SK-MEL-5 (cell line): ENCODE measurements around the gene MBTPS1. TPM values are rescaled to one million over a fixed set of nuclear protein-coding genes. Genes with fewer than 3 reads are reported as not detected.

ENCODE experiments used
- DNase-seq: peaks from one replicate; pipeline ENCODE4 v3.0.0-alpha.2; 2016; ENCODE audit warnings: low read depth, low spot score
- in situ Hi-C: cut with HindIII; loops from 2 replicates; pipeline ENCODE4 v1.10.0; 2016; ENCODE audit warnings: low sequenced_read_pairs, high pct_unique_total_duplicates, low pct_unique_long_range_greater_than_20kb
- total RNA-seq: library from RNA; depleted of rRNA; stranded (reverse); fragments of >200 nt; shearing (Covaris generic); gene quantifications from 2 replicates; pipeline ENCODE4 v1.2.3, GENCODE V29; 2014

Gene MBTPS1
- total RNA-seq, 1 experiment from 2014 or later, result 48.7 TPM

DNA sequence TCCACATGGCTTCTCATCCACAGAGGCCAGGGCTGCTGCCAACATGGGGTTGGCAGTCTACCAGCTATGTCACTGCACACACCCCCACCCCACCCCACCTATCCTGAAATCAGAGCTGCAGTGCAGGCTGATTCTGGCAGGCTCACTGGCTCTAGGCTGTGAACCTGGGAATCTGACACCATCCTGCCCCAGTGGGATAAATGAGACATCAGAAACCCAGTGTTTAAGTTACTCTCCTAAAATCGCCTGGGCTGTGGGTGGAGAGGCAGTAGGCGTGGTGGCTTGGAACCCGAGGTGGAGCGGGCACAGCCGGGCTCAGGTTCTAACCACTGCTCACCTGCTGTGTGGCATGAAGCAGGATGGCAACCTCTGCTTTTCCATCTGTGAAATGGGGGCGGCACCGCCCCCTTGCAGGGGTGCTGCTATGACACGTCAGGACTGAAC, 79.7 kb downstream of the MBTPS1 start:
- in situ Hi-C loops, result no loop called here
- no peak for DNase-seq

DNA sequence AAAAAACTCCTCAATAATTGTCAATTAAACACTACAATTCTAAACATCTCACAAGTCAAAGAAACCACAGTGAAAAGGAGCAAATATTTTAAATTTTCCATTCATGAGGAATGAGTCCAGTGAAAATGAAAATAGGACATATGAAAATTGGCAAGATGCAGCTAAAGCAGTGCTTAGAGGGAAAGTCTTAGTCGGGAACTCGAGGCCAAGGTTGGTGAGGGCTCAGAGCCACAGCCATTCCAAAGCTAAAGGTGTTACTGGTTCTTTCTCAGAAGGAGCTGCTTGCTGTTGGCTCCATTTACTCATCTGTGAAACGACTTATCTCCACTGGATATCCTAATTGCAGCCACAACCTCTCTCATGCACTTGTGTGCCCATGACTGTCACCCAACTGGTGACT, 80.6 kb downstream of the MBTPS1 start:
- in situ Hi-C loops, result no loop called here
- DNase-seq, result no peak

DNA sequence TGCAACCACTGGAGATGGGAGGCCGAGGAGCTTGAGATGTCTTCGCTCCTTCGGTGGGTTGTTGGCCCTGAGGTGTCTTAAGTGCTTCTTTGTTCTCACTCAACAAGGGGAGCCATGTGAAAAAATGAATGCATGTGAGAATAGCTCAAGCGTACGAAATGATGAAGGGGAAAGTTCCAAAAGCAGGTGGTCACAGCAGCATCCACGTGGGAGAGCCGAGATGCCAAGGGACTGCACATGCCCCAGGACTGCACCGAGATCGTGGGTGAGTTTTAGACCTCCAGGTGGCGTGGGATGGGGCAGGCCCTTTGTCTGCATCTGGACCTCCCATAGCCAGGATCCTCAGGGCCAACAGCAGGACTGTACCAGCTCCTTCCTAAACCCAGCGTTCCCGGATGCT, 82.2 kb downstream of the MBTPS1 start:
- no peak for DNase-seq
- in situ Hi-C loops, result no loop called here

DNA sequence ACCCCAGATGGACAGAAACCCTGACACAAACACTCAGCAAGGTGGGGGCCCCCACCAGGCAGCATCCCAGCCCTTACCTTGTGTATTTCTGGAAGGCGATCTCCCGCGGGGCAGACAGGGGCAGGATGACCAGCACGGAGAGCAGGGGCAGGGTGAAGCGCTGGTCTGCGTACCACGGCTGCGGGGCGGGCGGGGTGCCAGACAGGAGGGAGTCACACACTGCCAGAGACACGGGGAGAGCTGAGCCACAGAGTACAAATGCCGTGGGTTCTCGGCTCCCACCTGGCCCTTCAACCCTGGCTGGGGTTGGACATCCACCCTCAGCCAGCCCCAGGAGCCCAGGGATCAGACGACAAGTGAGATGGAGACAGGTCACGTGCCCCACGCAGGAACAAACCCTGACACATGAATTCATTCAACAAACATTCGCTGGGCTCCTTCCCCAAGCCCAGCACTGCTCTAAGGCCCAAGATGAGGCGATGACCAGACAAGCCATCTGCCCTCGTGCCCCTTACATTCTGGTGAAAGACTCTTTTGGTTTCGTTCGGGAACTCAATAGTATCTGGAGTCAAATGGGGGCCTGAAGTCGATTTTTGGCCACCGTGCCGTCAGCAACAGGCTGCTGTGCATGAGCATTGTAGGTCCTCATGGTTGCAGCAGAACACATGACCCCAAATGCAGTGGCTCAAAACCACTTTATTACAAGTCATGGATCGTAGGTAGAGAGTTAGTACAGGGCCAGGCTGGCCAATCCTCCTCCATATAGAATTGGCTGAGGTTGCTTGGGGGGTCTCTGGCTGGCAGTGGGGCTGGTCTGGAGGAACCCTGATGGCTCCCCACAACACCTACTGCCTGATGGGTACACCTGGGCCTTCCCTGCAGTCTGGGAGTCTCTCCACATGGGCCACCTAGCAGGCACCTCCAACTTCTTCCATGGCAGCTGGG, 83.2 kb downstream of the MBTPS1 start:
- in situ Hi-C loops, result no loop called here

DNA sequence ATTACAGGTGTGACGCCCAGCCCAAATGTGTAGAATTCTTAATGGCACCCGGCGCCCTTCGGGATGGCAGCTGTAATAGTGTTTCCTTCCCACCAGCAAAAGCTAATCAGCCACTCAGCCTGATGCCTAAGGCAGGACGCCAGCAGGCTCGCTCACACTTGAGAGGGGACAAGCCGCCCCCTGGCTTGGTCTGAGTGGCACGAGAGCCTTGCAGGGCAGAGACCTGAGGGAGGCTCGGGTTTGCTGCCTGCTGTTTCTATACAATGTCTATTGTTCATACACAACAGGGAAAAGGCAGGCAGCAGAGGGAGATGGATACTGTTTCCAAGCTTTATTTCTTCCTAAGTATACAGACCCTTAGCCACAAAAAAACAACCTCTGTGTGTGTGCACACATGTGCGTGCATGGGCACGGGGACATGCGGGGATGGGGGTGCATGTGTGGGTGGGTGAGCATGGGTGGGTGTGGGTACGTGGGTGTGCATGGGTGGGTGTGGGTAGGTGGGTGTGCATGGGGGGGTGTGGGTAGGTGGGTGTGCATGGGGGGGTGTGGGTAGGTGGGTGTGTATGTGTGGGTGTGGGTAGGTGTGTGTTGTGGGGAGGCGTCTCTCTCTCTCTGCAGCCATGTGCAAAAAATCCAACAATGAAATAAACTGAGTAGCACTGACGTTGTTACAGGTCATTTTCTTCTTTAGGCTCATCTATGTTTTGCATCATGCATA, 84.1 kb downstream of the MBTPS1 start:
- in situ Hi-C loops, result no loop called here
- no peak for DNase-seq

More for the DNA sequence above, 83.2 kb downstream of the MBTPS1 start:
- no peak for DNase-seq

DNA sequence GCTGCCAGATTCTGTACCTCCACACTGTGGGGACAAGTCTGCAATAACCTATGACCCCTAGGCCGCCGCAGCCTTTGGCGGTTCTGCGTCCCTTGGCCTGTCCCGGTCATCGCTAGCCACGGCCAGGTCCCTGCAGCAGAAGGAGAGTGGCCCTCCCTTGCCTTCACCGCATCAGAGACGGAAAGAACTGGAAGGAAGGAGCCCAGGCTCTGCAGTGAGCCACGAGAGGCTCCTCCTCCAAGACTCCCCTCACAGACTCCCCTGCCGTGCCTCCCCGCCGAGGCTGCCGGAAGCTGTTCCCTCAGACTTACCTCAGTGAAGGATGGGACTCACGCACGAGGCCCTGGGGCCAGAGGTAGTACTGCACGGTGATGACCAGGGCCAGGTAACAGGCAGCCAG, 85.2 kb downstream of the MBTPS1 start:
- no peak for DNase-seq
- in situ Hi-C loops, result no loop called here

DNA sequence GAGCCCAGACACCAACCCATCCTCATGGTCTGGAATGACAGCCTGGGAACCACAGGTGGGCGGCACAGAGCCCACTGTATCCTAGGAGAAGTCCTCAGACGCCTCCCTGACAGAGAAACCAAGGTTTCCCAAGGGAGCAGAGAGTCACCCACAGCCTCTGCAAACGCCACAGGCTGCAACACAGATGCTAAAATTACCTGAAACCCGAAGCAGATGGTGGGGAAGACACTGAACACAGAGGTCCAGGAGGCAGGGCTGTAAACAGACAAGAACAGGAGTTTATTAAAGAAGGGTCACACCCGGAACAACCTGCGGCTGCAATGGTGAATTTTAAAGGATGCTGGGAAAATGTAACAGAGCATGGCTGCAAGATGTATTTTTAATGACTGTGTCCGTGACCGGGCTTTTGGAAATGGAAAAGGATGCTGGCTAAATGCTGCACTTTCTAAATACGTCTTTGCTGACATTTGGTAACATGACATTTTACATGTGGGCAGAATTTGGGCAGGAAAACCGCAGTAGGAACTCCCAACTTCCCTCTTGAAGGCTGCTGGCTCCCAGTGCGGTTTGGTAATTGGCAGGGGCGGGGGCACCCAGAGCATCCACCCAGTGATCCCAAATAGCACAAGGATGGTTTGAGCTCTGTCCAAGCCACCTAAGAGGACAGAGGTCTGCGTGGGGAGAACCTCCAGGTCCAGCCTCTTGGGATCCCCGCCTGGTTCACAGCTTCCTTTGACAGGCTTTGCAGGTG, 87.3 kb downstream of the MBTPS1 start:
- DNase-seq, result no peak
- in situ Hi-C loops, result no loop called here

DNA sequence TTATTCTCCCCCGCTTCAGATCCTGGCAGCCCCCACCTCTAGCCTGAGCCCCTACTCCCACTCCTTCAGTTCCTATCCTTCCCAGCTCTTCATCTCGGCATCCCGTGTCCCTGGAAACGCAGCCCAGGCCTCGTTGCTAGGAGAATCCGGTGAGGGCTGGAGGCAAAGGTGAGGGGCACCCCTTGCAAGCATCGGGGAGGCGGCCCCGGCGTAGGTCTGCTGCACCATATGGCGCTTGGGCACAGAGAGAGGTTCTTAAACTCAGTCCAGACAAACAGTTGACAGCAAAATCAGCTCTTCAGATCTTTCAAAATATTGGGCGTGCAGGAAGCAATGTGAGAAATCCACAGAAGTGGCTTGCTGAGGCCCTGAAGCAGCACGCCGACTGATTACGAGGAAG, 89.1 kb downstream of the MBTPS1 start:
- in situ Hi-C loops, result no loop called here
- DNase-seq, result no peak

DNA sequence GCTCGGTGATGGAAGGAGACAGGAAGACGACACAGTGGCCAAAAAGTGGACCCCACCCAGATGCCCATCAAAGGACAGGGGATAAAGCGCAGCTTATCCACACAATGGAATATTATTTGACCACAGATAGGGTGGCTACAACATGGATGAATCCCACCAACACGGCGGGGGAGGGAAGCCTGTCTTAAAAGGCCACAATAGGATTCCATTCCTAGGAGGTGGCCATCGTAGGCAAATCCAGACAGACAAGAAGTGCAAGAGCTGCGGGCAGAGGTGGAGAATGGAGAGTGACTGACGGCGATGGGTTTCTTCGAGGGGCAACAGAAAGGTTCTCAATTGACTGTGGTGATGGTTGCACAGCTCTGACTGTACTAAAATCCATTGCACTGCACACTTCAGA, 90.1 kb downstream of the MBTPS1 start:
- in situ Hi-C loops, result no loop called here

DNA sequence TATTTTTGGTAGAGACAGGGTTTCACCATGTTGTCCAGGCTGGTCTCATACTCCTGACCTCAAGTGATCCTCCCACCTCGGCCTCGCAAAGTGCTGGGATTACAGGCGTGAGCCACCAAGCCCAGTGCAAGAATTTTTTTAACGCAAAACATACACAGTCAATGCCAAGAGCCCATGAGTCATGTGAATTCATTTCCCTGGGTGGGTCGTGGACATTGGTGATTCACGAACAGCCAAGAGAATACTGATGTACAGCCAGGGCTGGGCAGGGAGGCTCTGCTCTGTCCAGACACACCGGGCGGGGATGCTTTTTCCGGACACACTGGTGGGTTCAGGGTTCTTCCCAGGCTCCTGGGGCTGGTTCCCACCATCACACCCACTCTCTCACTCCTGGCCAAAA, 91.9 kb downstream of the MBTPS1 start:
- DNase-seq, result no peak
- in situ Hi-C loops, result no loop called here

More for the DNA sequence above, 90.1 kb downstream of the MBTPS1 start:
- DNase-seq, result no peak

DNA sequence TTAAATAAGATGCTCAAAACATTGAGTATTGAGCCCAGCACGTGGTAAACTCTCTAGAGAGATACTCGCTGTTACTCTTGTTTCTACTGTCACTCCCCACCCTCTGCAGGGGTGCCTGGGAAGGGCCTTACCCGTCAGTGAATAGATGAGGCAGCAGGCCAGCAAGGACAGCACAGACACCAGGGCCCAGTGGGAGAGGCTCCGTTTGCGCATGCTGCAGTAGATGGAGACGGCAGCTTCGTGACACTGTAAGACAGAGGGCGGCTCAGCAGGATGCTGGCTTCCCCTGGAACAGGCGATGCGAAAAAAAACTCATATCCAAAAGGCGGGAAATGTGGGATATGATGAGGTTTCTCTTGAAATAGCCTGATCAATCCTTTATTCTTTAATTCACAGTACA, 94.1 kb downstream of the MBTPS1 start:
- DNase-seq, result no peak
- in situ Hi-C loops, result no loop called here

DNA sequence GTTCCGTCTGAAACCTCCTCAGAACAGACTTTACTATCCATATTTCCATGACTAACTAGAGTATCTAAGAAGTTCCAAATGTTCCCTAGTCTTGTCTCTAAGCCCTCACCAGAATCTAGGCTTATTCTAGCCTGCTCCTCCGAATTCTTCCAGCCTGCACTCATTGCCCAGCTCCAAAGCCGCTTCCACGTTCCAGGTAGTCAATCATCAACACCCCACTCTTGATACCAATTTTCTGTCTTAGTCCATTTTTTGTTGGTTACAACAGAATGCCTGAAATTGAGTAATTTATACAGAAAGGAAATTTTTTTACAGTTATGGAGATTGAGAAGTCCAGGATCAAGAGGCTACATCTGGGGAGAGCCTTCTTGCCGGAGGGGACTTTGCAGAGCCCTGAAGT, 95.3 kb downstream of the MBTPS1 start:
- DNase-seq, result no peak
- in situ Hi-C loops, result no loop called here

DNA sequence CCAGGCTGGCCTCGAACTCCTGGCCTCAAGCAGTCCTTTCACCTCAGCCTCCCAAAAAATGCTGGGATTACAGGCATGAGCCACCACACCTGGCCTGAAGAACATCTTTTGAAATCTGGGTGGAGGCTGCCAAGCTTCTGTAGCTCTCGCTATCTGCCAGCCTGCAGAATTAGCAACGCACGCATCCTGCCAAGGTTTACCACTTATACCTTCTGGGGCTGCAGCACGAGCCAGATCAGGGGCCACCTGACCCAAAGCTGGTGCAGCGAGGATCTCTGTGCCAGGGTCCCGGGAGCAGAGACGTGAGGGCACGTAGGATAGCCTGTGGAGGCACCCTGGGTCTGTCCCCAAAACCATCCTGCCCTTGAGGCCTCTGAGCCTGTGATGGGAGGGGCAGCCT, 96.4 kb downstream of the MBTPS1 start:
- DNase-seq, result no peak
- in situ Hi-C loops, result no loop called here

DNA sequence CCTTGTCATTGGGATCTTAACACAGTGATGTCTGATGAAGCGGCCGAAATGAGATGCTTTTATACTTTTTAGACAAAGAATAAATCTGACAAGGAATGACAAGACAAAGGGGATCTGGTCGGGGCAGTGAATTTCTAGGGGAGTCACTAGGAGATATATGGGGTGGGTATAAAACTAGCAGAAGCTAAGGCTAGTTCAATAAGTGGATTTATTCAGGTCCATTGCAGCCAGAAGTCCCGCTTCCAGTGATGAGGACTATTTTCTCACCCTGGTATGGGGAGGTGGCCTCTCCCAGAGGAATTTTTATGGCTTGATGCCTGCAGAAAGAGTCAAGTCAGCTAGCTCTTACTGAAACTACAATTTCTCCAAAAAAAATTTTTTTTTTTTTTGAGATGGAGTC, 98.0 kb downstream of the MBTPS1 start:
- in situ Hi-C loops, result no loop called here
- no peak for DNase-seq

DNA sequence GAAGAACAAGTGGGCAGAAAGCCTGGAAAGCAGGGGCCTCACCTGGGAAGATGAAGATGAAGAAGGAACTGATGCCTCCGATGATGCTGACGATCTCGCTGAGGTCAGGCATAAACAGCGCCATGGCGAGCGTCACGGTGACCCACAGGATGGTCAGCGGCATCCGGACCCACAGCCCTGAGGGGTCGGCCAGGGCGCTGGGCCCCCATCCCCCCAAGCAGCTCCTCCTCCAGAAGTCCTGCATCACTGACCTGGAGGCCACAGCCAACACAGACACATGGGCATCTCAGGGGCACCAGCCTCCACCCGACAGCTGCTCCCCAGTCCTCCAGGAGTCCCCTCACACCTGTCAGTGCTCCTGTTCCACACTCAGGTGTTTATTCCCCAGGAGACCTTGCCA, 100.3 kb downstream of the MBTPS1 start:
- DNase-seq, result no peak
- in situ Hi-C loops, result no loop called here

DNA sequence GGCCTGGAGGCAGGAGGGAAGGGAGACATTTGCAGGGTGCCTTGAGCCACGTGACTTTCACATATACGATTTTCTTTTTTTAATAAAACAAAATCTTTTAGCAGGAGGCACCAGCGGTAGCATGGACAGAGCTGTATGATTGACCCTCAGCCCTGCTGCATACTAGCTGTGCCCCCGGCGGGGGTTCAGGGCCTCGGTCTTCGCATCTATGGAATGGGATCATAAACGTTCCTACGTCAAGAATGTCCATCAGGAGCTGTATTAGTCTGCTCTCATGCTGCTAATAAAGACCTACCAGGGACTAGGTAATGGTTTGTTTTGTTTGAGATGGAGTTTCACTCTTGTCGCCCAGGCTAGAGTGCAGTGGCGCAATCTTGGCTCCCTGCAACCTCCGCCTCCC, 101.3 kb downstream of the MBTPS1 start:
- no peak for DNase-seq
- in situ Hi-C loops, result no loop called here

DNA sequence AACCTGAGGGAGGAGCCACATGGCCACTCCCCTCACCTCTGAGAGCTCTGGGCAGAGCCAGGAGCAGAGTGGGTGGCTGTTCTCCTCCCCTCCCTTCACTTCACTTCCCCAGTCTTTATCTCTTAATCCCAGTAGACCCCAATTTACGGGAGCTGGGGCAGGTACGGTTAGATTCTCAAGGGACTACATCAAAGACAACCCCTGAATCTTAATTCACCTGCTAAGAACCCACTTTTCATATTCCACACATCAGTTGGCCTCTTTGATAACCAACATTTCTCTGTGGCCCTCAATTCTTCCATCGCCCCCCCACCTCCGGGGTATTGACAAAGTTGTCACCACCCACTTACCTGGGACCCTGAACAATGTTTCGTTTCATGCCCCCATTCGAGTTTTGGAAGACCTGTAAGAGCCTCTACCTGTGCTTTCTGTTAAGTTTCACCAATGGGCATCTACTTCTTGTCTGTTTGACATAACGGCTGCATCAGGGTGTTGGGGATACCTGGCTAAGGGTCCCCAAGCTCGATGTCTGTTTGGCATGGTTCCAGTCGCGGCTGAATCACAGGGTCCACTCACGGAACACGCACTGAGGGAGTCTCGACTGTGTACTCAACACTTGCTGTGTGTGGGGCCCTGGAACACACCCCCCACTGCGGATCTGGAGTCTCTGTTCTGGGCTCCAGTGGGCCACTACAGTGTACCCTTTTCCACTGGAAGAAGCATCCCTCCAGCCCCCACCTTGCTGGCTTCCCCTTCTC, 102.0 kb downstream of the MBTPS1 start:
- in situ Hi-C loops, result no loop called here
- no peak for DNase-seq
